ENCODE results near the gene EEFSEC.

The EEFSEC gene

DNA sequence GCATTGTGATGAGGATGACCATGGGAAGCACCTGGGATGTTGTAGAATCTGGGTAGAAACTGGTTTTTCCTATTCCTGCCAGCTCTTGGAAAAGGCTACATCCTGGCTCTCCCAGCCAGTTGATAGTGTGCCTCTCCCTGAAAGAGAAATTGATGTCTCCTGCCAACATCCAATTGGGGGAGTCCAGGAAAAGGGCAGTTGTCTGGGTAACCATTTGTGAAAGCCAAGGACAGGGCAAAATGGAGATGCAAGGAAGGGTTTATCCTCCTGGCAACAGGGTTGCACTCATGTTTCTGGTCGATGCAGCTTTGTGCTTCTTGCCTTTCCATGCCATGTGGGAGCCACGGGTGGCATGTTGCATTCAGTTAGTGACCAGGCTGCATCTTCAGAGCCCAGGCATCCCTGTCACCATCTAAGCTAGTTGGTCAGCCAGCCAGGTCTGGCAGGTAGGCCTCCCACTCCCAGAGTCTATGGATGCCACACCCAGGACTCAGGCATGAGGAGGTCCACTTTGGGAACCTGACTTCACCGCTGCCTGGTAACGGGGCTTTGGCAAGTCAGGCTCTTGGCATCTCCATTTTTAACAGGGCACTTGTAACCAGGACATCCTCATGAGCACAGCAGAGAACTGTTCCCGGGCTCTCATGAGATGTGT, 159.9 kb downstream of the EEFSEC start:
- Histone ChIP-seq H3K9ac (ENCODE audit: low read depth, low read length) (no peak overlapping the region), H3K9me3 (ENCODE audit: control insufficient read depth, insufficient read depth, low read length) (no peaks in the 10 kb centered on the region), H3K4me1 (ENCODE audit: insufficient read depth, low read length) (no peaks in the 10 kb centered on the region), H3K36me3 (ENCODE audit: insufficient read depth, low read length) (no peaks in the 10 kb centered on the region)

GRCh38 chr3:128313935-128314334, 160.7 kb downstream of the EEFSEC start:
- no peaks in the 10 kb centered on the region for H3K9me3 ChIP-seq (ENCODE audit: control insufficient read depth, insufficient read depth, low read length)
- H3K4me1 ChIP-seq (ENCODE audit: insufficient read depth, low read length), result no peaks in the 10 kb centered on the region
- no peak overlapping the region for H3K9ac ChIP-seq (ENCODE audit: low read depth, low read length)
- no peaks in the 10 kb centered on the region for H3K36me3 ChIP-seq (ENCODE audit: insufficient read depth, low read length)

GRCh38 chr3:128315313-128315712, 162.0 kb downstream of the EEFSEC start:
- Histone ChIP-seq H3K36me3 (ENCODE audit: insufficient read depth, low read length) (no peaks in the 10 kb centered on the region), H3K9me3 (ENCODE audit: control insufficient read depth, insufficient read depth, low read length) (no peaks in the 10 kb centered on the region), H3K4me1 (ENCODE audit: insufficient read depth, low read length) (no peaks in the 10 kb centered on the region), H3K9ac (ENCODE audit: low read depth, low read length) (no peak overlapping the region)

DNA sequence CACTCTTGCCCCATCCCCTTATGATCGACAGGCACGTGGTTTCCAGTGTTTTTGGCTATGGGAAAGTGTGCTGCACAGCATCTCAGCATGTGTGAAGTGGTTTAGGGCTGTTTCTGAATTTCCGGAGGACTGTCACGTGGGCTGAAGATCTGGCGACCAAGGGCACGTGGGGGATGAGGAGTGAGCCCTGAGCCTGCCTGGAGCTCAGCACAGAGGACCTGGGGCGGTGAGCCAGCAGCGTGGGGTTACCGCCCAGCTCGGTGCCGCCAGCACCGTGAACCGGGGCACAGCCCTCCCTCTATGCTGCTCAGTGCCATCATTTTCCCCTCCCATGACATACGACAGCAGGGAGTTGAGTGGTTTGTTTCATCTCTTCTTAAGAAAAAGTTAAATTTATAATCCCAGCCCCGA, 163.2 kb downstream of the EEFSEC start:
- H3K9ac ChIP-seq (ENCODE audit: low read depth, low read length), result no peak overlapping the region

DNA sequence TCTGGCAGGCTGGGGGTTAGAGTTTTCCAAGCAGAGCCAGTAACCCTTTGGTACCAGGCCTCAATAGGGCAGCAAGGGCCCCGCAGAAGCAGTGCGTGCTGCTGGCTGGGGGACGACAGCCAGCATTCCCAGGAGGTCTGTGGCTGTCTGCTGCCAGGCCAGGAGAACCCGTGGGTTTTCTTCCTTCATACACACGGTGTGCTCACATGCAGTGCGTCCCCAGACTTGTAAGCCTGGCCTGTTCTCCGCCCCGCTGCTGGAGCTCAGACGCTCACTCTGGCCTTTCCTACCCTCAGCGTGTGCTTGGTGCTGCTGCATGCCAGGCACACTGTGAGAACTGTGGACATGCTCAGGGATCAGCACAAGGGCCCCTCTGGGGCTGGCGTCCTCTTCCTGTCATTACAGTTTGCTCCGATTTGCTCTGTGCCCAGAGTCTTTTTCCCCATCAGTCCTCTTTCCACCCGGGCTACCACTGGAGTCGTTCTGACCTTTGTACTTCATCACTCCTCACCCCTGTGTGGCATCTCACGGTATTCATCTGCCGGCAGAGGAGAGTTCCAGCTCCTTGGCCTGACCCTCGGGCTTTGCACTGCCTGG, 163.9 kb downstream of the EEFSEC start:
- H3K9me3 ChIP-seq (ENCODE audit: control insufficient read depth, insufficient read depth, low read length), result no peaks in the 10 kb centered on the region
- no peaks in the 10 kb centered on the region for H3K36me3 ChIP-seq (ENCODE audit: insufficient read depth, low read length)
- no peaks in the 10 kb centered on the region for H3K4me1 ChIP-seq (ENCODE audit: insufficient read depth, low read length)
- no peak overlapping the region for H3K9ac ChIP-seq (ENCODE audit: low read depth, low read length)

More for the DNA sequence above, 163.2 kb downstream of the EEFSEC start:
- H3K36me3 ChIP-seq (ENCODE audit: insufficient read depth, low read length), result no peaks in the 10 kb centered on the region
- no peaks in the 10 kb centered on the region for H3K4me1 ChIP-seq (ENCODE audit: insufficient read depth, low read length)
- no peaks in the 10 kb centered on the region for H3K9me3 ChIP-seq (ENCODE audit: control insufficient read depth, insufficient read depth, low read length)

DNA sequence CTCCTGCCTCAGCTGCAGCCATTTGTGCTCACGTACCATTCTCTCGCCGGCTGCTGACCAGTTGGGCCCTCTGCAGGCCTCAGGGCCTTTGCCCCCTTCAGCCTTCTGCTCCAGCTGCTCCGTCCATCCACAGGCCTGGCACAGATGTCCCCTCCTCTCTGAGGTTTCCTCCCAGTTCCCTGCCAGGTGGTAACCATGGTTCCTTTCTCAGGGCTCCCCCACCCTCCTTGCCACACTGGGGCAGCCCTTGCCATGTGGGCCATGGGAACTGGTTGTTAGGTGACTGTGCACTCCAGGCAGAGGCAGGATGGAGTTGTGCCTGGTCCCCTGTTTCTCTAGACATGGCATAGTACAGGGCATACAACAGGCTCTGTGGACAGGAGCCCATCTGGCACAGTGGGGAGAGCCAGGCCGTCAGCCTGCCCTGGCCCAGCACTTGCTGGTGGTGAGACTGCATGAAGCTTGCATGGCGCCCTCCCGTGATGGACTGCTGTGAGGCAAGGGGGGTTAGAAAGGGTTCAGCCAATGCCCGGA, 164.5 kb downstream of the EEFSEC start:
- Histone ChIP-seq H3K4me1 (ENCODE audit: insufficient read depth, low read length) (no peaks in the 10 kb centered on the region), H3K9ac (ENCODE audit: low read depth, low read length) (no peak overlapping the region), H3K9me3 (ENCODE audit: control insufficient read depth, insufficient read depth, low read length) (no peaks in the 10 kb centered on the region)

DNA sequence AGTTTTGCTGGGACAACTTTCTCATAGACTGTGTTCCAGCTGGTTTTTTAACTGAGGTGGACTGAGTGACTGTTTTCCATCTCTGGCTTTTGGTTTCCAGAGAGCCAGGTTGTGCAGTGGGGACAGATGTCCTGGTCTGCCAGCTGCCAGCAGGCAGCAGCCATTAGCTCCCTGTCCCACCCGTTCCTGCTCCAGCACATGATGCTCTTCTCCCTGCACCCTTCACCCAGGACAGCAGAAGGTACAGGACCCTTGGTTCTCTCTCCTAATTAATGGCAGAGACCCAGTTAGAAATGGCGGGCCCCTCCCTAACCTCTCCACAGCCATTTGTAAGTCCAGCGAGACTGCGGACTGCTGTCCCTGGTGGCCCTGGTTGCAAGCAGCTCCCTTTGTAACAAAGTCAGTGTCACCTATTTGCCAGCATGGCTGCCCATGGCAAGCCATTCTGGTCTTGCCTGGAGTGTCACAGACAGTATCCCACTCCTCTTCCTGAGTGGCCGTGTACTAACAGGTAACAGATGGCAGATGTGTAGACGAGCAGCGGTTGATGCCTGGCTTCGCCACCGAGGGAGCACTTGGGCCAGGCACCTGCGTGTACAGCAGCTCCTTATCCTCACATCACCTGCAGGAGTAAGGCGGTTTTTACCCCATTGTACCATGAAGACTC, 165.1 kb downstream of the EEFSEC start:
- H3K36me3 ChIP-seq (ENCODE audit: insufficient read depth, low read length), result no peaks in the 10 kb centered on the region
- no peak overlapping the region for H3K9ac ChIP-seq (ENCODE audit: low read depth, low read length)
- H3K4me1 ChIP-seq (ENCODE audit: insufficient read depth, low read length), result no peaks in the 10 kb centered on the region
- no peaks in the 10 kb centered on the region for H3K9me3 ChIP-seq (ENCODE audit: control insufficient read depth, insufficient read depth, low read length)

More for the DNA sequence above, 164.5 kb downstream of the EEFSEC start:
- H3K36me3 ChIP-seq (ENCODE audit: insufficient read depth, low read length), result no peaks in the 10 kb centered on the region

DNA sequence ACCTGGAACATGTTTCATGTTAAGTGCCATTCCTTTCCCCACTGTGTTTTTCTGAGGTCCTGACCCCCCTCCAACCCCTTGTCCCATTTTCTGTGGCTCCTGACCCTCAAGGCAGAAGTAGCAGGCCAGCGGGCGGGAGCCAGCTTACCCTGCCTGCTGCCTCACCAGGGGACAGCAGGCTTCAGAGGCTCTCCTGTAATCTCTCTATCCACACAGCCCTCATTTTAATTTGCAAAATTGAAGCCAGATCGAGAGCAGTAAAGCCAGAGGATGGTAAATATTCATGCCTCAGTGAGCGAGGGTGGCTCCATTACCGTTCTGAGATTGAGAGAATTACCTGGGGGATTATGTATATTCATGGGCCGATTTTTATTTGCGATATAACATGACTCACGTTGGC, 165.8 kb downstream of the EEFSEC start:
- H3K9ac ChIP-seq (ENCODE audit: low read depth, low read length), result no peak overlapping the region
- H3K9me3 ChIP-seq (ENCODE audit: control insufficient read depth, insufficient read depth, low read length), result no peaks in the 10 kb centered on the region
- H3K4me1 ChIP-seq (ENCODE audit: insufficient read depth, low read length), result no peaks in the 10 kb centered on the region
- no peaks in the 10 kb centered on the region for H3K36me3 ChIP-seq (ENCODE audit: insufficient read depth, low read length)

DNA sequence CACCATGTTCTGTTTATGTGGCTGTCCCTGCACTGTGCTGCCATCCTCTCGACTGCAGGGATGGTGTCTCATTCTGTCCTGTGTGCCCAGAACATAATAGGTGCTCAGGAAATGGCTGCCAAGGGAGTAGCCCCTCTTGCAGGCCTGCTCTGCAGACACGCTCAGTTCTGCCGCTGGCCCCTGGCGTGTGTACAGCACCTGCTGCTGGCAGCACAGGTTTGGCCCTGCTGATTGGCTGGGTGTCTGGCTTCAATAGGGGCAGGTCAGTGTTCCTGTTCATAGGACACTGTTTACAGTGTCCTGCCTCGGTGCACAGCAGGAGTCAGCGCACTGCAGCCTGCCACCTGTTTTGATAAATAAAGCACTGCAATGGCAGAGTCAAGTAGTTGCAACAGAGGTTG, 166.5 kb downstream of the EEFSEC start:
- Histone ChIP-seq H3K36me3 (ENCODE audit: insufficient read depth, low read length) (no peaks in the 10 kb centered on the region), H3K9me3 (ENCODE audit: control insufficient read depth, insufficient read depth, low read length) (no peaks in the 10 kb centered on the region), H3K4me1 (ENCODE audit: insufficient read depth, low read length) (no peaks in the 10 kb centered on the region), H3K9ac (ENCODE audit: low read depth, low read length) (no peak overlapping the region)

- Histone ChIP-seq H3K36me3 (ENCODE audit: insufficient read depth, low read length) (no peaks in the 10 kb centered on the region), H3K9ac (ENCODE audit: low read depth, low read length) (no peak overlapping the region), H3K4me1 (ENCODE audit: insufficient read depth, low read length) (no peaks in the 10 kb centered on the region), H3K9me3 (ENCODE audit: control insufficient read depth, insufficient read depth, low read length) (no peaks in the 10 kb centered on the region)
Measured at GRCh38 chr3:128320551-128321340, 167.5 kb downstream of the EEFSEC start.

GRCh38 chr3:128321418-128321817, 168.1 kb downstream of the EEFSEC start:
- Histone ChIP-seq H3K9me3 (ENCODE audit: control insufficient read depth, insufficient read depth, low read length) (no peaks in the 10 kb centered on the region), H3K36me3 (ENCODE audit: insufficient read depth, low read length) (no peaks in the 10 kb centered on the region), H3K4me1 (ENCODE audit: insufficient read depth, low read length) (no peaks in the 10 kb centered on the region), H3K9ac (ENCODE audit: low read depth, low read length) (no peak overlapping the region)

GRCh38 chr3:128322030-128323022, 169.0 kb downstream of the EEFSEC start:
- no peaks in the 10 kb centered on the region for H3K9me3 ChIP-seq (ENCODE audit: control insufficient read depth, insufficient read depth, low read length)
- no peaks in the 10 kb centered on the region for H3K36me3 ChIP-seq (ENCODE audit: insufficient read depth, low read length)
- no peak overlapping the region for H3K9ac ChIP-seq (ENCODE audit: low read depth, low read length)
- no peaks in the 10 kb centered on the region for H3K4me1 ChIP-seq (ENCODE audit: insufficient read depth, low read length)

- no peaks in the 10 kb centered on the region for H3K36me3 ChIP-seq (ENCODE audit: insufficient read depth, low read length)
- H3K9me3 ChIP-seq (ENCODE audit: control insufficient read depth, insufficient read depth, low read length), result no peaks in the 10 kb centered on the region
- H3K9ac ChIP-seq (ENCODE audit: low read depth, low read length), result no peak overlapping the region
- H3K4me1 ChIP-seq (ENCODE audit: insufficient read depth, low read length), result no peaks in the 10 kb centered on the region
Measured at GRCh38 chr3:128323206-128324081, 170.2 kb downstream of the EEFSEC start.

All from ES-I3 (cell line).